B cell (primary cell): ENCODE measurements around the gene WDR5B. TPM values are rescaled to one million over a fixed set of nuclear protein-coding genes. Genes with fewer than 3 reads are reported as not detected.

ENCODE experiments used
- ATAC-seq: fragments of 200-7000 bp; cut with Tn5 transposase; one replicate; pipeline ENCODE4 v1.10.0; 2021; ENCODE audit warnings: low read depth, mild to moderate bottlenecking, moderate number of reproducible peaks, moderate library complexity
- CTCF ChIA-PET: fragments of 350-600 bp; sonication (Branson Sonifier 250); formaldehyde crosslinking; loops from one replicate; lab custom pipeline; 2021; ENCODE audit warnings: antibody characterized with exemption, inconsistent platforms; lab: Charles Lee
- POLR2A ChIA-PET: fragments of 350-600 bp; sonication (Branson Sonifier 250); formaldehyde crosslinking; loops from one replicate; lab custom pipeline; 2021; ENCODE audit warnings: antibody characterized with exemption; lab: Charles Lee
- DNase-seq: peaks from one replicate; pipeline ENCODE4 v3.0.0; 2013
- H2AFZ ChIP-seq: 2 replicates; pipeline ENCODE4 v1.6.1; 2012; ENCODE audit warnings: mild to moderate bottlenecking, low read depth, low read length; ENCODE audit not compliant: insufficient read depth, poor library complexity, severe bottlenecking
- H3K27ac ChIP-seq, 2 donors: 1 replicate in 1 of 2; 2 replicates in 1 of 2; pipeline ENCODE4 v1.5.1; 2012 to 2013; ENCODE audit warnings: low read length in 2 of 2, mild to moderate bottlenecking in 2 of 2, moderate library complexity in 1 of 2
- H3K27me3 ChIP-seq, 4 experiments: fragments of 200-600 bp in 1 of 4; sonication (generic) in 1 of 4; replicated peaks in 1 of 4; 1 replicate in 2 of 4; 2 replicates in 2 of 4; pipeline versions ENCODE4 v1.6.1 to v1.7.0; 2013 to 2016; ENCODE audit warnings: low read length in 3 of 4, mild to moderate bottlenecking in 2 of 4, mixed read lengths in 1 of 4, moderate library complexity in 1 of 4; ENCODE audit not compliant: insufficient read depth in 4 of 4, control insufficient read depth in 3 of 4; ENCODE audit errors: control extremely low read depth in 1 of 4
- H3K36me3 ChIP-seq, 2 experiments: replicated peaks in 1 of 2; 1 replicate in 1 of 2; 2 replicates in 1 of 2; pipeline versions ENCODE4 v1.6.1 to v1.7.1; 2013; ENCODE audit warnings: low read length in 1 of 2; ENCODE audit not compliant: insufficient read depth in 2 of 2, control insufficient read depth in 1 of 2; ENCODE audit errors: control extremely low read depth in 1 of 2, extremely low read depth in 1 of 2
- H3K4me1 ChIP-seq, 2 donors: fragments of 200-600 bp in 1 of 2; sonication (generic) in 1 of 2; 1 replicate in 1 of 2; 2 replicates in 1 of 2; pipeline versions ENCODE4 v1.5.1 to v1.6.1; 2013 to 2017; ENCODE audit warnings: low read length in 2 of 2; ENCODE audit not compliant: control insufficient read depth in 2 of 2, insufficient read depth in 2 of 2
- H3K4me2 ChIP-seq: replicated peaks from 2 replicates; pipeline ENCODE3; 2012; ENCODE audit warnings: mild to moderate bottlenecking, low read depth, low read length; ENCODE audit not compliant: poor library complexity, severe bottlenecking
- H3K4me3 ChIP-seq, 5 experiments: fragments of 200-600 bp in 1 of 5; sonication (generic) in 1 of 5; 1 replicate in 3 of 5; 2 replicates in 2 of 5; pipeline versions ENCODE4 v1.5.1 to v1.7.0; 2011 to 2016; ENCODE audit warnings: low read length in 4 of 5, mild to moderate bottlenecking in 4 of 5, low read depth in 2 of 5, control low read depth in 1 of 5, moderate library complexity in 1 of 5; ENCODE audit not compliant: insufficient read depth in 1 of 5; ENCODE audit errors: control extremely low read depth in 1 of 5, extremely low read depth in 1 of 5
- H3K79me2 ChIP-seq: fragments of 200-600 bp; sonication (generic); one replicate; pipeline ENCODE4 v1.6.0; 2016; ENCODE audit warnings: low read length; ENCODE audit not compliant: control insufficient read depth, insufficient read depth
- H3K9ac ChIP-seq: fragments of 200-600 bp; sonication (generic); 2 replicates; pipeline ENCODE4 v1.6.1; 2017; ENCODE audit warnings: mild to moderate bottlenecking, low read length, moderate library complexity
- H3K9me3 ChIP-seq, 3 donors: one replicate each; pipeline versions ENCODE4 v1.6.1 to v1.7.1; 2013; ENCODE audit warnings: low read length in 2 of 3; ENCODE audit not compliant: control insufficient read depth in 2 of 3, insufficient read depth in 1 of 3; ENCODE audit errors: control extremely low read depth in 1 of 3
- H4K20me1 ChIP-seq: 2 replicates; pipeline ENCODE4 v1.6.0; 2012; ENCODE audit warnings: mild to moderate bottlenecking, low read length; ENCODE audit not compliant: insufficient read depth, control insufficient read depth, poor library complexity, severe bottlenecking
- H3K27ac Mint-ChIP-seq: one replicate; pipeline ENCODE4 v1.8.0; 2021; ENCODE audit warnings: mixed read lengths
- H3K27me3 Mint-ChIP-seq: one replicate; pipeline ENCODE4 v1.8.0; 2021; ENCODE audit warnings: mixed read lengths
- H3K4me1 Mint-ChIP-seq: one replicate; pipeline ENCODE4 v1.8.0; 2021; ENCODE audit warnings: mixed read lengths
- H3K4me3 Mint-ChIP-seq: one replicate; pipeline ENCODE4 v1.8.0; 2021; ENCODE audit warnings: mixed read lengths
- H3K9me3 Mint-ChIP-seq: one replicate; pipeline ENCODE4 v1.8.0; 2022; ENCODE audit warnings: mixed read lengths; ENCODE audit not compliant: insufficient read depth
- CTCF ChIP-seq: fragments of 200-600 bp; IDR thresholded peaks from one replicate; pipeline ENCODE4 v1.8.0; 2022; ENCODE audit warnings: antibody characterized with exemption, mild to moderate bottlenecking
- EZH2 ChIP-seq: IDR thresholded peaks from 2 replicates; pipeline ENCODE4 v1.6.1; 2012; ENCODE audit warnings: borderline replicate concordance, low read depth, mild to moderate bottlenecking, moderate library complexity, low read length; ENCODE audit not compliant: insufficient read depth, poor library complexity, severe bottlenecking
- WGBS: methylation state at CpG from one replicate; pipeline ENCODE4 v1.1.5; 2013; ENCODE audit warnings: missing lambda C conversion rate; ENCODE audit not compliant: insufficient coverage; 5-methylcytosine and 5-hydroxymethylcytosine counted together
- intact Hi-C: fragments of 100-400 bp; cut with micrococcal nuclease; formaldehyde crosslinking; loops from one replicate; pipeline ENCODE4 v1.10.0; 2022
- polyA plus RNA-seq: library from polyadenylated mRNA; depleted of rRNA; stranded (reverse); fragments of >200 nt; gene quantifications from 2 replicates; pipeline ENCODE4 v1.2.3, GENCODE V29; 2012
- total RNA-seq, 2 donors: library from RNA; stranded (reverse); fragments of 120-200 nt in 1 of 2; gene quantifications; 1 replicate in 1 of 2; 2 replicates in 1 of 2; pipeline versions ENCODE4 v1.2.3 to v1.2.4, GENCODE V29; 2013 to 2022

WDR5B gene
- total and polyA plus RNA-seq, 2 donors (not counting 1 experiment from before 2014, with no cell fraction given) = 3.5 to 11.6 TPM

GRCh38 chr3:122397201-122397600, 18.7 kb downstream of the WDR5B start:
- no peak overlapping the region for H3K4me3 ChIP-seq
- ATAC-seq (no peak), DNase-seq (no peak)
- no peak for TF ChIP-seq EZH2
- TF ChIP-seq CTCF = no peak
- no peaks in the 10 kb centered on the region for H4K20me1 ChIP-seq
- H3K4me2 ChIP-seq = no peak overlapping the region
- H3K79me2 ChIP-seq = peaks cover 17% of the 10 kb centered on the region
- intact Hi-C loops = loop anchor here (10.0 kb wide), 1 partner anchor 58 kb away; no protein-coding TSS in a partner anchor
- ChIA-PET CTCF (no interaction called here), POLR2A (no interaction called here)
- Mint-ChIP-seq H3K4me3 (no peak overlapping the region), H3K27me3 (no peaks in the 10 kb centered on the region), H3K4me1 (peaks cover 3% of the 10 kb centered on the region), H3K27ac (no peak overlapping the region), H3K9me3 (no peaks in the 10 kb centered on the region)
- H3K4me1 ChIP-seq = no peaks in the 10 kb centered on the region
- no peaks in the 10 kb centered on the region for H3K9me3 ChIP-seq
- no peak overlapping the region for H2AFZ ChIP-seq
- no peaks in the 10 kb centered on the region for H3K36me3 ChIP-seq
- H3K9ac ChIP-seq = no peak overlapping the region
- H3K27ac ChIP-seq = no peak overlapping the region
- WGBS = 67% methylated on average over 1 of the region's 1 CpG
- no peaks in the 10 kb centered on the region for H3K27me3 ChIP-seq

- H3K4me1 ChIP-seq = no peaks in the 10 kb centered on the region
- no peak overlapping the region for H3K9ac ChIP-seq
- no peak overlapping the region for H2AFZ ChIP-seq
- no peak for ATAC-seq
- intact Hi-C loops = loop anchor here (10.0 kb wide), 1 partner anchor 58 kb away; no protein-coding TSS in a partner anchor
- no peak overlapping the region for H3K4me3 ChIP-seq
- H3K27ac ChIP-seq = no peak overlapping the region
- TF ChIP-seq CTCF = no peak
- TF ChIP-seq EZH2 = no peak
- no peaks in the 10 kb centered on the region for H3K9me3 ChIP-seq
- no peaks in the 10 kb centered on the region for H4K20me1 ChIP-seq
- H3K27ac Mint-ChIP-seq = no peak overlapping the region
- peaks cover 17% of the 10 kb centered on the region for H3K79me2 ChIP-seq
- H3K27me3 Mint-ChIP-seq = no peaks in the 10 kb centered on the region
- peaks cover 3% of the 10 kb centered on the region for H3K4me1 Mint-ChIP-seq
- CTCF ChIA-PET = no interaction called here
- no peaks in the 10 kb centered on the region for H3K9me3 Mint-ChIP-seq
- H3K27me3 ChIP-seq = no peaks in the 10 kb centered on the region
- H3K36me3 ChIP-seq = no peaks in the 10 kb centered on the region
- POLR2A ChIA-PET = no interaction called here
- no peak overlapping the region for H3K4me3 Mint-ChIP-seq
- no peak for DNase-seq
- no peak overlapping the region for H3K4me2 ChIP-seq
Measured at GRCh38 chr3:122396511-122396910, 19.4 kb downstream of the WDR5B start.
